ENCODE measurements around the gene FNBP1. TPM values are rescaled to one million over a fixed set of nuclear protein-coding genes. Genes with fewer than 3 reads are reported as not detected.

The FNBP1 gene
- polyA plus RNA-seq, 1 of the 3 experiments (the other 2 are of a cell fraction): 11.0 TPM

DNA sequence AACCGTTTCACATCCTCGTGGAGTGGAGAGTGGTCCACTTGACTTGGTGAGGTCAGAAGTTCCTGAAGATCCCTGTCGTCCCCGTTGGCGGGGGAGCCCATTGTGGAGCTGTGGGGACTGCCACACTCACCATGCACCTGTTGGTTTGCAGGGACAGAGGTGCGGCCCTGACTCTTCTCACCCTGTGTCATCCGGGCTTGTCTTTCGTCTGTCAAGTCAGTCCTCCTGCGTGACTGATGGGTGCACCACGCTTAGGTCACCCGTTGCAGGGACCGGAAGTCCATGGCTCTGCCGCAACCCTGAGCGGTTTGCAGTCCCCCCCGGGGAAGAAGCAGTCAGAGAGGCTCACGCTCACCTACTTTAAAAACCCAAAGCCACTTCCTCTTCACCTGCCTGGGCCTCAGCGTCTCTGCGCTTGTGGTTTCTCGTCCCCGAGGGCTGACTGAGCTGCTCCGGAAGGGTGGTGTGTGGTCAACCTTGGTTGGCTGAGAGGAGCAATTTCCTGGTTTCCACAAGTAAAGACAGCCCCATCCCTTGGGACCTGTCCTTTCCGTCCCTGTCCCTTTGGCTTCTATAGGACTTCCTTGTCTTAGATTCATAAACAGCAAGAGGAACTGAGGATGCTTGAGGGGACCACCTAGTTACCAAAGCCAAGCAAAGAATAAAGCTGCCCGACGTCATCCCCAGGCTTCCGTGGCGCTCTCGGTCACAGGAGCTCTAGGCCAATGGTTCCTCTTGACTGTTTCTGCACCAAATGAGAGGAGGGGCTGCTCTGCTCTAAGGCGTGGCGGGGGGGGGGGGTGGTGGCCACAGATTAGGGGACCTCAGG is 154.5 kb downstream of the FNBP1 start:
- no peak for DNase-seq
- H3K9ac ChIP-seq: no peak overlapping the region
- H3K9me3 ChIP-seq: no peaks in the 10 kb centered on the region
- no peaks in the 10 kb centered on the region for H3K79me2 ChIP-seq (ENCODE audit: insufficient read depth)
- 88% methylated on average over 16 of the region's 29 CpGs for WGBS (ENCODE audit: low lambda C conversion rate)
- TF ChIP-seq SIN3A (IDR thresholded peaks at IDR 0.05; ENCODE audit: borderline replicate concordance, low read depth, low read length): no peak
- no peak for TF ChIP-seq NFIC (IDR thresholded peaks at IDR 0.05; ENCODE audit: borderline replicate concordance)
- no peak for TF ChIP-seq EP300 (IDR thresholded peaks at IDR 0.05; ENCODE audit: borderline replicate concordance in 1 of 2, low read depth in 1 of 2, low read length in 1 of 2)
- no peak for TF ChIP-seq MXI1 (IDR thresholded peaks at IDR 0.05; ENCODE audit: low read depth, low read length)
- TF ChIP-seq TEAD4 (IDR thresholded peaks at IDR 0.05; ENCODE audit: borderline replicate concordance, insufficient read depth): no peak
- TF ChIP-seq, protein P1, sequence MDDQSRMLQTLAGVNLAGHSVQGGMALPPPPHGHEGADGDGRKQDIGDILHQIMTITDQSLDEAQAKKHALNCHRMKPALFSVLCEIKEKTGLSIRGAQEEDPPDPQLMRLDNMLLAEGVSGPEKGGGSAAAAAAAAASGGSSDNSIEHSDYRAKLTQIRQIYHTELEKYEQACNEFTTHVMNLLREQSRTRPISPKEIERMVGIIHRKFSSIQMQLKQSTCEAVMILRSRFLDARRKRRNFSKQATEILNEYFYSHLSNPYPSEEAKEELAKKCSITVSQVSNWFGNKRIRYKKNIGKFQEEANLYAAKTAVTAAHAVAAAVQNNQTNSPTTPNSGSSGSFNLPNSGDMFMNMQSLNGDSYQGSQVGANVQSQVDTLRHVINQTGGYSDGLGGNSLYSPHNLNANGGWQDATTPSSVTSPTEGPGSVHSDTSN (IDR thresholded peaks at IDR 0.05): no peak
- no peaks in the 10 kb centered on the region for H3K27me3 ChIP-seq (ENCODE audit: insufficient read depth)
- POLR2A ChIA-PET: no interaction called here
- peak overlapping the region in 1 of 2 experiments; percentile 46; a peak in 1 of 4 replicates for H3K27ac ChIP-seq (ENCODE audit: low read depth in 2 of 2, low read length in 1 of 2)
- H3K4me3 ChIP-seq (ENCODE audit: low read depth in 2 of 2, low read length in 1 of 2): no peak overlapping the region
- no peak overlapping the region for H3K4me2 ChIP-seq
- H3K36me3 ChIP-seq (replicated peaks in 1 of 2; ENCODE audit: control insufficient read depth in 1 of 2, insufficient read depth in 2 of 2, low read length in 1 of 2): peaks cover 11 to 21% of the 10 kb centered on the region in 2 experiments
- peaks cover 19% of the 10 kb centered on the region for H3F3A ChIP-seq (replicated peaks; ENCODE audit: insufficient read depth)
- no peaks in the 10 kb centered on the region for H3K9me2 ChIP-seq
- no peak overlapping the region for H2AFZ ChIP-seq (ENCODE audit: low read depth)
- CTCF ChIA-PET: interaction anchor here (1.1 to 3.7 kb wide), 2 partner anchors 19 to 151 kb away, joined by 3 to 23 read pairs; no protein-coding TSS in a partner anchor
- peaks cover 26 to 34% of the 10 kb centered on the region in 2 experiments; a peak in 3 of 4 replicates for H3K4me1 ChIP-seq (ENCODE audit: control insufficient read depth in 1 of 2, insufficient read depth in 2 of 2, low read depth in 1 of 2, low read length in 1 of 2)
- no peaks in the 10 kb centered on the region for H4K20me1 ChIP-seq (ENCODE audit: insufficient read depth)

DNA sequence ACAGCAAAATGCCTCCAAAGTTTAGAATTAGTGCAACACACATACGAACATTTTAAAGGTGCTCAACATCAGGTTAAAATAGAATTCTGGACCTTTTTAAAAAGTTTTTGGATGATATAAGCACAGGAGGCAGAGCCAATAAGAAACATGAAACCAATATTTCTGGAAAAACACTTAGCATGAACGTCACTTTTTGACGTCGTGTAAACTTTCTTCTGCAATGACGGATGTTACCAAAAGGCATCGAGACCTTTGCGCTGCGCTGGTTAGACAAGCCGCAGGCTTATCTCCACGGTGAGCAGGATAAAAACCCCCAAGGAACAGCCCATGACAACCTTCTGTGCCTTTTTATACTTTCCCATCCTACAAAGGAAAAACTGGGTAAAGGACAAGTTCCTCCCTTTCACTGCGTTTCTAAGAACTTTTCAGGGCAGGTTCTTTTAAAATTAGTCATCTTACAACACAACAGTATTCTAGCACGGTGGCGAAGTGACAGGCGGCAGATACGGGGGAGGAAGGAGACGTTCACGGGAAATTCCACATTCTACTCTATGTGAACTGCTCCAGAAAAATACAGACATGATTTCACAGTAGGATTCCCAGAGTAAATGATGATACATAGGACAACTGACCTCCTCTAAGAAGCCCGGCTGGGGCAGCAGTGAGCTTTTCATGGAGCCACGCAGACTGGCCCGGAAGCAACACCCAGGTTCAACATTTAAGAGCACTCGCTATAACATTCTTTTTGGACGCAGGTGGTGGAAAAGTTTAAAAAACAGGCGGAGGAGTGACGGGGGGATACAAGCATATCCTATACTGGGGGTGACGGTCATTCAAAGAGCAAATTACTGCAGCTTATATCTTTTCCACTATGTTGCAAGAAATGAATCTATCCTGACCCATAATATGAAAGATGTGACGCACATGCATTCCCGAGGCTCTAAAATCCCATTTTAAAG is 155.4 kb downstream of the FNBP1 start:
- no peak for DNase-seq
- Histone ChIP-seq H3K4me2 (peak overlapping the region; percentile 47; the same call in 1 of the 2 replicates), H3K9me3 (no peaks in the 10 kb centered on the region), H3K4me3 (ENCODE audit: low read depth in 2 of 2, low read length in 1 of 2) (no peak overlapping the region), H4K20me1 (ENCODE audit: insufficient read depth) (no peaks in the 10 kb centered on the region), H3K36me3 (replicated peaks in 1 of 2; ENCODE audit: control insufficient read depth in 1 of 2, insufficient read depth in 2 of 2, low read length in 1 of 2) (peaks cover 11 to 21% of the 10 kb centered on the region in 2 experiments), H3K79me2 (ENCODE audit: insufficient read depth) (no peaks in the 10 kb centered on the region), H3K9ac (no peak overlapping the region), H3K27me3 (ENCODE audit: insufficient read depth) (no peaks in the 10 kb centered on the region), H3K27ac (ENCODE audit: low read depth in 2 of 2, low read length in 1 of 2) (peak overlapping the region in 1 of 2 experiments; percentile 46; a peak in 2 of 4 replicates), H2AFZ (ENCODE audit: low read depth) (no peak overlapping the region), H3K4me1 (ENCODE audit: control insufficient read depth in 1 of 2, insufficient read depth in 2 of 2, low read depth in 1 of 2, low read length in 1 of 2) (peaks cover 26 to 34% of the 10 kb centered on the region in 2 experiments; a peak in 3 of 4 replicates), H3F3A (replicated peaks; ENCODE audit: insufficient read depth) (peaks cover 15% of the 10 kb centered on the region), H3K9me2 (no peaks in the 10 kb centered on the region)
- CTCF ChIA-PET: interaction anchor here (0.7 to 3.7 kb wide), 6 partner anchors 21 to 220 kb away, joined by 3 to 23 read pairs (median 4); no protein-coding TSS in a partner anchor
- TF ChIP-seq, protein P2, sequence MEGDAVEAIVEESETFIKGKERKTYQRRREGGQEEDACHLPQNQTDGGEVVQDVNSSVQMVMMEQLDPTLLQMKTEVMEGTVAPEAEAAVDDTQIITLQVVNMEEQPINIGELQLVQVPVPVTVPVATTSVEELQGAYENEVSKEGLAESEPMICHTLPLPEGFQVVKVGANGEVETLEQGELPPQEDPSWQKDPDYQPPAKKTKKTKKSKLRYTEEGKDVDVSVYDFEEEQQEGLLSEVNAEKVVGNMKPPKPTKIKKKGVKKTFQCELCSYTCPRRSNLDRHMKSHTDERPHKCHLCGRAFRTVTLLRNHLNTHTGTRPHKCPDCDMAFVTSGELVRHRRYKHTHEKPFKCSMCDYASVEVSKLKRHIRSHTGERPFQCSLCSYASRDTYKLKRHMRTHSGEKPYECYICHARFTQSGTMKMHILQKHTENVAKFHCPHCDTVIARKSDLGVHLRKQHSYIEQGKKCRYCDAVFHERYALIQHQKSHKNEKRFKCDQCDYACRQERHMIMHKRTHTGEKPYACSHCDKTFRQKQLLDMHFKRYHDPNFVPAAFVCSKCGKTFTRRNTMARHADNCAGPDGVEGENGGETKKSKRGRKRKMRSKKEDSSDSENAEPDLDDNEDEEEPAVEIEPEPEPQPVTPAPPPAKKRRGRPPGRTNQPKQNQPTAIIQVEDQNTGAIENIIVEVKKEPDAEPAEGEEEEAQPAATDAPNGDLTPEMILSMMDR (IDR thresholded peaks at IDR 0.05): peak; percentile 32; the same call in 1 of the 2 replicates
- TF ChIP-seq POLR2AphosphoS5 (IDR thresholded peaks at IDR 0.05; ENCODE audit: low read depth, low read length): no peak
- WGBS (ENCODE audit: low lambda C conversion rate): 82% methylated on average over 27 of the region's 27 CpGs
- POLR2A ChIA-PET: no interaction called here
